ENCODE measurements around the gene CERS1. TPM values are rescaled to one million over a fixed set of nuclear protein-coding genes. Genes with fewer than 3 reads are reported as not detected.
A peak's percentile ranks its signal among the peaks of the same experiment; 100 is the strongest.

Gene CERS1
- total and polyA plus RNA-seq, 9 donors, result 0.36 to 2.6 (median 1.2) TPM

DNA sequence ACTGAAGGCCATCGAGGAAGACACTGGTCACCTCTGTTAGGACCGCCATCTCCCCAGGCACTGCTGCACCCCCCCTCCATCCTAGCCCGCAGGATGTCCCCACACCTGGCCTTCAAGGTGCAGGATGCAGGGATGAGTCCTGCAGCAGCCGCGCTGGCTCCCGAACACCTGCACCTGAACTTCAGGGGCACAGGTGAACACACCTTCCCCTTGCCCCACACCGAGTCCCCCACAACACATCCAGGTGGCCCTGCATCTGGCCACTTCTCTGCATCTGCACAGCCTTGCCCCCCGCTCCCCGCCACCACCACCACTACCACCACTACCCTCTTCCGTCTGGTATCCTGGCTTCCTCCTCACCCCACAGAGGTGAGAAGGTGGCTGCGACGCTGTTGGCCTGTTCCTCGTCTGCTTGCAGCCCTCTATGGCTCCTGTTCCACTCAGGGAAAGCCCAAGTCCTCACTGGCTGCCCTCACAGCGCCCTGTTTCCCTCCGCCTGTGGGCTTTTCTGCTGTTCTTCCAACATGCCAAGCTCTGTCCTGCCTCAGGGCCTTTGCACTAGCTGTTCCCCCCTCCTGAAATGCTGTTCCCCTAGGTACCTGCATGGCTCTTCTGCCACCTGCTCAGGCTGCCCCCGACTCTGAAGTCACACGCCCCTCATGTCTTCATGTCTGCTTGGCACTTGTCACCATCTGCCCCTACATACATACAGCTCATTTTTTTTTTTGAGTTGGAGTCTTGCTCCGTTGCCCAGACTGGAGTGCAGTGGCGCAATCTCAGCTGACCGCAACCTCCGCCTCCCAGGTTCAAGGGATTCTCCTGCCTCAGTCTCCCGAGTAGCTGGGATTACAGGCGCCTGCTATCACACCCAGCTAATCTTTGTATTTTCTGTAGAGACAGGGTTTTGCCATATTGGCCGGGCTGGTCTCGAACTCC is 1.4 kb upstream of the CERS1 start:
- no peak overlapping the region for H3K4me3 ChIP-seq
- intact Hi-C loops (cut with DNase I), result no loop called here
- 92 to 95% (median 94%) methylated on average over 25 of the region's 25 CpGs for WGBS, 3 donors

DNA sequence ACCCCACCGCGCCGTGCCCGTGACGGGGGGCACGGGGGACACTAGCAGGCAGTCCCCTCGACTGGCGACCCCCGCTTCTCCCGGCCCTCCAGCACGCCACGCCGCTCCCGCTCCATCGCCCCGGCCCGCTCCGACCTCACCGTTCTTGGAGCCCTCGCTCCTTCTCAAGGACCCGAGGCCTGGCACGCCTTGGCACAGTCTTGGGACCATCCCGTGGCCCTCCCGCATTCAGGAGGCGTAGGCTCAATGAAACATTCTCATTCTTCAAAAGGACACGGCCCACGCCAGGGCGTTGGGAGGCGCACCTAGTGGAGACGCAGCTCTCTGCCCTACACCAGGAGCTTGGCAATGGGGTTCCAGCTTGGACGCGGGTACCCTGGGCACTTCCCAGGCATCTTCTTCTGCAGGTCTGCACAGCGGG is 473 bp upstream of the CERS1 start:
- Histone ChIP-seq H3K36me3 (no peaks in the 10 kb centered on the region), H3K27me3 (no peaks in the 10 kb centered on the region), H3K4me3 (no peak overlapping the region), H3K4me1 (ENCODE audit: insufficient read depth) (peaks cover 4% of the 10 kb centered on the region), H3K27ac (no peak overlapping the region), H3K9me3 (no peaks in the 10 kb centered on the region)
- TF ChIP-seq POLR2A (IDR thresholded peaks at IDR 0.05) (no peak), EP300 (IDR thresholded peaks at IDR 0.05) (no peak)
- TF ChIP-seq, protein P1, sequence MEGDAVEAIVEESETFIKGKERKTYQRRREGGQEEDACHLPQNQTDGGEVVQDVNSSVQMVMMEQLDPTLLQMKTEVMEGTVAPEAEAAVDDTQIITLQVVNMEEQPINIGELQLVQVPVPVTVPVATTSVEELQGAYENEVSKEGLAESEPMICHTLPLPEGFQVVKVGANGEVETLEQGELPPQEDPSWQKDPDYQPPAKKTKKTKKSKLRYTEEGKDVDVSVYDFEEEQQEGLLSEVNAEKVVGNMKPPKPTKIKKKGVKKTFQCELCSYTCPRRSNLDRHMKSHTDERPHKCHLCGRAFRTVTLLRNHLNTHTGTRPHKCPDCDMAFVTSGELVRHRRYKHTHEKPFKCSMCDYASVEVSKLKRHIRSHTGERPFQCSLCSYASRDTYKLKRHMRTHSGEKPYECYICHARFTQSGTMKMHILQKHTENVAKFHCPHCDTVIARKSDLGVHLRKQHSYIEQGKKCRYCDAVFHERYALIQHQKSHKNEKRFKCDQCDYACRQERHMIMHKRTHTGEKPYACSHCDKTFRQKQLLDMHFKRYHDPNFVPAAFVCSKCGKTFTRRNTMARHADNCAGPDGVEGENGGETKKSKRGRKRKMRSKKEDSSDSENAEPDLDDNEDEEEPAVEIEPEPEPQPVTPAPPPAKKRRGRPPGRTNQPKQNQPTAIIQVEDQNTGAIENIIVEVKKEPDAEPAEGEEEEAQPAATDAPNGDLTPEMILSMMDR (IDR thresholded peaks at IDR 0.05), result no peak
- WGBS, 3 donors, result 5 to 25% (median 14%) methylated on average over 22 to 33 of the region's 33 CpGs
- intact Hi-C loops (cut with DNase I), result no loop called here
- DNase-seq, result no peak

More for the DNA sequence above, 1.4 kb upstream of the CERS1 start:
- Histone ChIP-seq H3K9me3 (no peaks in the 10 kb centered on the region), H3K27me3 (no peaks in the 10 kb centered on the region), H3K4me1 (ENCODE audit: insufficient read depth) (peaks cover 4% of the 10 kb centered on the region), H3K36me3 (no peaks in the 10 kb centered on the region), H3K27ac (no peak overlapping the region)
- DNase-seq, result no peak
- TF ChIP-seq, protein P1 (IDR thresholded peaks at IDR 0.05), result no peak
- TF ChIP-seq EP300 (IDR thresholded peaks at IDR 0.05), result no peak
- TF ChIP-seq POLR2A (IDR thresholded peaks at IDR 0.05), result no peak

DNA sequence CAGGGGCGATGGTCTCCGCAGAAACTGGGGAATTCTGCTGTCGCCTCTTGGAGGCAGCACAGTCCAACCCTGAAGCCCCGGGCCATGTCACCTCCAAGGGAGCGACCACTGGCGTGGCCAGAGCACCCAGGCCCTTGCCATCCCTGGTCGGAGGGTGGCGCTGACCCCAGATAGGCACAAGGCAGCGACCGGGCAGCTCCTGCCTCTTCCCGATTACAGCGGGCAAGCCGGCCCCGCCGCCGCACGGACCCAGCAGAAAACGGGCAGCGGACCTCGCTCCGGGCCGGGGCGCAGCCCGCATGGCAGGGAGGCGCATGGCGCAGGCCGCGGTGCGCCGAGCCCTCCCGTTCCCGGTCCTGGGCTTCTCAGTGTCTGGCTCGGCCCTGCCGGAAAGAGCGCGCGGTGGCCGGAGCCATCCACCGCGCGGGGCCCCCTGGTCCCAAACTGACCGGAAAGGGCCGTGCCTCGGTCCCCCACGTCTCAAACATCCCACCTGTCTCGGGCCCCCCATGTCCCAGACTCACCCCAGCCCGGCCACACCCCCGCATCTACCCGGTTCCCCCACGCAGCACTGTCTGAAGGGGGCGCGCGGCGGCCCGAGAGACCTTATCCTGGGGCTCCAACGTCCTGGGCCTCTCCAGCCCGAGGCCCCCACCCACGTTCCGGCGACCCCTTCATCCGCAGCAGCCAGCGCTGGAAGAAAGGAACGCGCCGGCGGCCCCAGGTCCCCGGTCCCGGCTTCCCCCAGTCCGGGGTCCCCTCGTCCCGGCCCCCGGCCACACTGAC is 727 bp downstream of the CERS1 start:
- DNase-seq, result peak in 1 of 5 donors; percentile 46
- Histone ChIP-seq H3K4me3 (peak overlapping the region; percentile 30), H3K27ac (no peak overlapping the region), H3K4me1 (ENCODE audit: insufficient read depth) (peaks cover 4% of the 10 kb centered on the region), H3K9me3 (no peaks in the 10 kb centered on the region), H3K36me3 (no peaks in the 10 kb centered on the region), H3K27me3 (no peaks in the 10 kb centered on the region)
- WGBS, 3 donors, result 1% methylated on average over 60 to 72 of the region's 72 CpGs
- TF ChIP-seq, protein P1 (IDR thresholded peaks at IDR 0.05), result peak in 1 of 3 donors; percentile 6
- TF ChIP-seq POLR2A (IDR thresholded peaks at IDR 0.05) (no peak), EP300 (IDR thresholded peaks at IDR 0.05) (no peak)
- intact Hi-C loops (cut with DNase I), result no loop called here

DNA sequence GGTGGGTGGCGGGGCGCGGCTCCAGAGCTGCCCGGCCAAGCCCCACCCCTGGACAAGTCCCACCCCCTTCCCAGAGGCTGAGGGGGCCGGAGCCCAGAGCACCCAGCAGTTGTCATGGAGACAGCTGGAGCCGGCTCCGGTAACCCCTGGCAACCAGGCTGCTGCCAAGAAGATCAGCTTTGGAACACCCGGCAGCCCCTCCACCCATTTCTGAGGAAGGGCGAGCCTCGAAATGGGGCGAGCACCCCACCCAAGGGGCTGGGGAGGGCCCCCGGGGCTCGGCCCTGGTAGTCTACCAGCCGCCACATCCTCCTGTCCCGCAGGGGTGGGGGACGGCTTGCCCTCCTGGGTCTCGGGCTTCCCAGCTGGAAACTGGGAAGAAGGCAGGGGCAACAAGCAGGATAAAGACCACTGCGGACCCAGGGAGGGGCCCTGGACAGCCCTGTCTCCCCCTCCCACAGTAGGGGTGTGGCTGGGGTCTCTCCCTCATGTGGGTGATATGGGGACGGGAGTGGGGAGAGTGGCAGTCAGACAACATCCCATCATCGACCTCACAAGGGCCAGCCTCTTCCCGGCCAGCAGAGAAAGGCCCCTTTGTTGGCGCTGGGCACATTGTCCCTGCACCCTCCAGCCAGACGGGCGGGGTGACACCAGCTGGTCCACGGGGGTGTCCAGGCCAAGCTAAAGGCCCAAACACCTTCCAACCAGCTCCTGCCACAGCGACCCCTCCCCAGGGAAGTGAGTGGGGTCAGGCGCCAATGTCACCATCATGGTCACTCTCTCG is 1.5 kb downstream of the CERS1 start:
- no peaks in the 10 kb centered on the region for H3K27me3 ChIP-seq
- no peaks in the 10 kb centered on the region for H3K36me3 ChIP-seq
- DNase-seq, result peak in 2 of 5 donors; percentile 42 to 56
- H3K4me3 ChIP-seq, result no peak overlapping the region
- peaks cover 4% of the 10 kb centered on the region for H3K4me1 ChIP-seq (ENCODE audit: insufficient read depth)
- no peaks in the 10 kb centered on the region for H3K9me3 ChIP-seq
- TF ChIP-seq POLR2A (IDR thresholded peaks at IDR 0.05) (no peak), EP300 (IDR thresholded peaks at IDR 0.05) (no peak)
- TF ChIP-seq, protein P1 (IDR thresholded peaks at IDR 0.05), result no peak
- H3K27ac ChIP-seq, result no peak overlapping the region
- WGBS, 3 donors, result 4 to 5% (median 5%) methylated on average over 26 to 28 of the region's 28 CpGs
- intact Hi-C loops (cut with DNase I), result no loop called here

All from ovary (tissue), 9 donors.